ENCODE results near the gene CST11. TPM values are rescaled to one million over a fixed set of nuclear protein-coding genes. Genes with fewer than 3 reads are reported as not detected.

Gene CST11
- total RNA-seq, 1 donor from 2014 or later, result not detected

GRCh38 chr20:23419995-23420901 is 32.4 kb downstream of the CST11 start:
- peak; percentile 52 for DNase-seq

GRCh38 chr20:23419657-23419994 is 33.0 kb downstream of the CST11 start:
- DNase-seq, result no peak

- no peak for DNase-seq
Observed at GRCh38 chr20:23417861-23418260, 34.8 kb downstream of the CST11 start.

DNA sequence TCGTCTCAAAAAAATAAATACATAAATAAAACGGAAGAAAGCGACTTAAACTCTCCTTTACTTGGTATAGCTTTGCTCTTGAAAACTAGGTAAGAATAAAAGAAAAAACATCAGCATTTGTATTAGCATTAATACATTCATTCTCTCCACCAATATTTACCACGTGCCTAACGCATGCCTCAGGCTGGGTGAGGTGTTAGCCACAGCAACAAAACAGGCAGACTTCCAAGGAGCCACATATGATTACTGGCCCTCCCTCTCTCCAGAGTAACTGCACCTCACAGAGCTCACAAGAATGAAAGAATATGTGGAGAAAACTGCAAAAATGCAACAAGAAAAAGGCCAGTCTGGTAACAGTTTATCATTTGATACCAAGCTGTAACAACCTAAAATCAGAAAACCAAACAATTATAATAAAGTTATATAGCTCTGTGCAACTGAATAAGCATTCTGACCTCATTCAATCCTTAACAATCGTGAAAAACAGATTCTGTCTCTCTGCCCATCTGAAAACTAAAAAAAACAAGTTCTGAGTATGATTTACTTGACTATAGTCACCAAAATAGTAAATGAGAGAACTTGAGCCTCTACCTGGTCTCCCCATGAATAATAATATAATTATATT is 36.6 kb downstream of the CST11 start:
- DNase-seq, result no peak

- no peak for DNase-seq
Observed at GRCh38 chr20:23415555-23415954, 37.1 kb downstream of the CST11 start.

- DNase-seq, result no peak
Observed at GRCh38 chr20:23414526-23415188, 38.0 kb downstream of the CST11 start.

GRCh38 chr20:23413862-23414422 is 38.7 kb downstream of the CST11 start:
- no peak for DNase-seq

DNA sequence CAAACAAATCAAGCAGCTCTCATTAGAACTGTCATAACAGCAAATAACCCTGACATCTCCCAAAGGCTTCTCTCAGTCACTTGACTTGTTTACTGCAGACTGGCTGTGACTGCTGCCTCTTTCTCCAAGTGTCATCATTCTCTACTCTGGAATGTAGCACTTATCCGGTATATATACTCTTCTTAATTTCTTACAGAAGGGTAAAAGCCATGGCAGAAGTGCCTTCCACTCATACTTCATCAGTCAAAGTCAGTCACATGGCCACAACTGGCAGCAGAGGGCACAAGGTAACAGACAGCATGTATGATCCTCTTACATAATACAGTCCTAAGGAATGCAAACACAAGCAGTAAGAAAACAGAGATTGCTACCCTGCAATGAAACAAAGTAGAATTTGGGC is 40.6 kb downstream of the CST11 start:
- no peak for DNase-seq

- DNase-seq, result peak; percentile 24
Observed at GRCh38 chr20:23410916-23411695, 41.6 kb downstream of the CST11 start.

DNA sequence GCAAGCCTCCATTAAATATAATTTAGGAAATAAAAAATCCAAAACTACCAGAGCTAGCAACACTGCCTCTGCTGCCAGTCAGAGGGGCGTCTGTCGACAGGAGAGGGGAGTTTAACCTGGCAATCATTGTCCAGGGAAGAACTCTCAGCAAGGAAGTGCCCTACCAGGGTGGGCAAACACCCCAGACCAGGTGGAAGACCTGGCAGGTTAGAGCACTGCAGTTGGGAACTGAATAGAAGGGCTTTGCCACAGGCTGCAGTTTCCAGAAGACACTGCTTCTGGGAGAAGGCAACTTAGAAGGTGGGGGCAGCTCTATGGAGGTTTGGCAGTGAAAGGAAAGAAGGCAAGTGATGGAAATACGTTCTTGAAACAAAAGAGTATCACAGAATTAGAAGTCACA is 42.9 kb downstream of the CST11 start:
- no peak for DNase-seq

DNA sequence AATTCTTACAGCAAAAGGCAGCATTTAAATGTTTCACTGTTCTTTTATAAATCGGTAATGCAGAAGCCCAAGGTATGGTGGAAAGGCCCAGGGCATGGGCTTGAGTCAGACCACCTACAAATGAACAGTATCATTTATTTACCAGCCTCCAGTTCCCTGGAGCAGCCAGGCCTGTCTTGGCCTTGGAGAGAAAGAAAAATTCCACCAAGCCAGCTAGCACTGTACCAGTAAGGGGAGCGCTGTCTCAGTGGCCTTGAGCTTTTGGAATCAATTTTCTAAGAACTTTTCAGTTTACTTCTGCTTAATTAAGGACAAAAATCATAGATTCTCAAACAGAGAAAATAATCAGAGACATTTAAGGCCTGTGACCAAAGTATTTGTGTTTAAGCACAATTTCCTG is 43.7 kb downstream of the CST11 start:
- no peak for DNase-seq

GRCh38 chr20:23407781-23408464 is 44.8 kb downstream of the CST11 start:
- DNase-seq, result no peak

GRCh38 chr20:23406880-23407279 is 45.8 kb downstream of the CST11 start:
- no peak for DNase-seq

DNA sequence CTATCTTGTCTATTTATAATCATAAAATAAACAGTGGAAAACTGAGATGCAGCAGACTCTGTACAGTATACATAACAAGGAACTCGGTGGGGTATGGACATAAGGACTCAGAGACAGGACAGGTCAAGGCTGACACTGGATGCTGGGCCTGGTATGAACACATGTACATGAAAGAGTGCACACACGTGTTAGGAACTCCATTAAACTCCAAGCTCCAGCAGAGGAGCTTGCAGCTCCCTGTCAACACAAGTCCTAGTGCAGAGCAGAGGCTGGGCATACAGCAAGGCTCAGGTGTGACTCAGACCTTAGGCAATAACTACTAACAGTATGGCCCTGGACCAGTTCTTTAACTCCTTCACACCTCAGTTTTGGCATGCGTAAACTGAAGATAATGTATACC is 48.5 kb downstream of the CST11 start:
- no peak for DNase-seq

DNA sequence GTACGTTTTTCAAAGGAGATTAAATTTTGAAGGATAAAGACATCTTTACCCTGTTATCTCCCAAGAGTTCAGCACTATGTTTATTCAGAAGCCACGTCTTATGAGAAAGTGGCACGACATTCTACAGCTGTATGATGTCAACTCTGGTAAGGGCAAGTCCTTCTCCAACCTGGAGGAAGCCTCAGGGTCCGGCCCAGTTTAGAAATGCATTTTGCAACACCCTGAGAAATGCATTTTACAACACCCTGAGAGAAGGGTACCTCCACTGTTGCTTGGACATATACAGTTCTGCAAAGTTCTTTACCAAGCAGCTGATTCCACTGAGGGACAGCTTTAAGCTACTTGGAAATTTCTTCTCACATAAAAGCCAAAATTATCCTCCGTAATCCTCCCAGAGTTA is 48.9 kb downstream of the CST11 start:
- DNase-seq, result no peak

DNA sequence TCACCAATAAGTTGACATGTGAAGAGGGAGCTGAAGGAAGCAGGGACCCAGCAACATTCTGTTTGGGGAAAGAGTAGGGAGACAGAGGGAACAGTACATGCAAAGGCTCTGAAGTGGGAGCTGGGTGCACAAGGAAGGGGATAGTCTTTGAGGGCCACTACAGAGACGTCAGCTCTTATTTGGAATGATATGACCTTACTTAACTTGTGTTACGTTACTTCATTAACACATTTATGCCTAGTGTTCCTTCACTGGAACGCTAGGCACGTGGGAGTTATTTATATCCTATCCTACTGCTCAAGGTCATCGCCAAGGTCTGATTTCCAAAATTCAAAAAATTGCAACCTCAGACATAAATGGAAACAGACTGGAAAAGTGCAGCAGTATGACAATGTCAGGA is 51.6 kb downstream of the CST11 start:
- no peak for DNase-seq

Small RNA genes lying within 50 kb of the gene (small RNA-seq; reads per million reads assigned to genes)
- not detected for gene RF00019 (ENCODE audit: low replicate concordance)

Other genes with a start within 250 kb of the CST11 start
- gene NXT1, start 102.1 kb downstream of the CST11 start, total RNA-seq, result 21.1 TPM
- gene GZF1, start 90.7 kb downstream of the CST11 start, total RNA-seq, result 17.2 TPM
- gene NAPB, start 31.4 kb downstream of the CST11 start, total RNA-seq, result 23.7 TPM
- not detected for gene CSTL1, start 13.2 kb downstream of the CST11 start, total RNA-seq
- not detected for gene CST8, start 38.2 kb upstream of the CST11 start, total RNA-seq
- not detected for gene CST9L, start 115.6 kb upstream of the CST11 start, total RNA-seq
- gene CST9, start 153.0 kb upstream of the CST11 start, total RNA-seq, result not detected
- gene CST3, start 185.1 kb upstream of the CST11 start, total RNA-seq, result 229 TPM
- gene CST4, start 236.2 kb upstream of the CST11 start, total RNA-seq, result not detected